GM12878 (cell line): Measurements from ENCODE around the gene CACNA1B. TPM values are rescaled to one million over a fixed set of nuclear protein-coding genes. Genes with fewer than 3 reads are reported as not detected.

Experiments
- ATAC-seq: fragments of 200-7000 bp; cut with Tn5 transposase; 3 replicates; pipeline ENCODE4 v1.9.1; 2020; ENCODE audit warnings: mild to moderate bottlenecking, moderate library complexity
- BruUV-seq: library from RNA; stranded (reverse); fragments of 400-500 nt; replicated peaks from 2 replicates; lab custom pipeline; 2021; lab: Mats Ljungman, UMichigan
- CTCF ChIA-PET: fragments of 300-600 bp; sonication (Branson Sonifier 250); formaldehyde crosslinking; extraction: SDS; loops from one replicate; lab custom pipeline; 2021; ENCODE audit warnings: inconsistent platforms; lab: Yijun Ruan, JAX
- POLR2A ChIA-PET: fragments of 350-600 bp; formaldehyde crosslinking; extraction: SDS; loops from one replicate; lab custom pipeline; 2021; ENCODE audit warnings: inconsistent platforms; lab: Charles Lee
- RAD21 ChIA-PET: fragments of 300-600 bp; sonication (Branson Sonifier 250); formaldehyde crosslinking; loops from one replicate; lab custom pipeline; 2023; ENCODE audit warnings: antibody characterized with exemption; ENCODE audit not compliant: unreplicated experiment; lab: Charles Lee
- SMC1A ChIA-PET: fragments of 300-600 bp; sonication (Branson Sonifier 250); formaldehyde crosslinking; loops from one replicate; lab custom pipeline; 2023; ENCODE audit not compliant: unreplicated experiment, uncharacterized antibody; lab: Charles Lee
- DNase-seq: peaks from one replicate; pipeline ENCODE4 v3.0.0-alpha.2; 2011; ENCODE audit warnings: low read depth, low spot score
- FAIRE-seq: peaks from 3 replicates; lab custom pipeline; 2011; peaks lifted over from hg19 to GRCh38; lab: Jason Lieb, UNC
- H2AFZ ChIP-seq: 2 replicates; pipeline ENCODE4 v1.6.0; 2011; ENCODE audit warnings: low read depth, low read length, control low read depth; ENCODE audit not compliant: control insufficient read depth
- H3K27ac ChIP-seq: 2 replicates; pipeline ENCODE4 v1.5.1; 2011; ENCODE audit warnings: control low read depth; ENCODE audit not compliant: control insufficient read depth, insufficient read depth
- H3K27me3 ChIP-seq, 2 experiments: replicated peaks in 1 of 2; 2 replicates each; pipeline versions ENCODE4 v1.6.0 to v1.6.1; 2011; ENCODE audit warnings: low read length in 1 of 2; ENCODE audit not compliant: control insufficient read depth in 2 of 2, insufficient read depth in 2 of 2
- H3K36me3 ChIP-seq, 2 experiments: 2 replicates each; pipeline ENCODE4 v1.5.1; 2011; ENCODE audit warnings: low read length in 1 of 2; ENCODE audit not compliant: control insufficient read depth in 2 of 2, insufficient read depth in 2 of 2
- H3K4me1 ChIP-seq: 2 replicates; pipeline ENCODE4 v1.6.1; 2011; ENCODE audit warnings: mild to moderate bottlenecking, low read length, moderate library complexity, mixed read lengths; ENCODE audit not compliant: control insufficient read depth, insufficient read depth
- H3K4me2 ChIP-seq: 2 replicates; pipeline ENCODE4 v1.6.0; 2011; ENCODE audit warnings: control low read depth; ENCODE audit not compliant: control insufficient read depth, insufficient read depth
- H3K4me3 ChIP-seq: fragments of 200-600 bp; sonication (generic); 2 replicates; pipeline ENCODE4 v1.5.1; 2016
- H3K79me2 ChIP-seq: 2 replicates; pipeline ENCODE4 v1.6.0; 2011; ENCODE audit warnings: low read length; ENCODE audit not compliant: control insufficient read depth, insufficient read depth
- H3K9ac ChIP-seq: 2 replicates; pipeline ENCODE4 v1.8.0; 2011; ENCODE audit warnings: low read length, control low read depth, mixed read lengths; ENCODE audit not compliant: control insufficient read depth, insufficient read depth
- H3K9me3 ChIP-seq: replicated peaks from 3 replicates; pipeline ENCODE4 v1.5.1; 2011; ENCODE audit warnings: mild to moderate bottlenecking, low read length; ENCODE audit not compliant: control insufficient read depth, insufficient read depth
- H4K20me1 ChIP-seq: 2 replicates; pipeline ENCODE4 v1.6.0; 2011; ENCODE audit not compliant: control insufficient read depth, insufficient read depth
- CBFB ChIP-seq: IDR thresholded peaks from 2 replicates; pipeline ENCODE4 v1.6.1; 2016; ENCODE audit warnings: antibody characterized with exemption, low read depth
- E2F8 ChIP-seq: fragments of 450-650 bp; IDR thresholded peaks from 2 replicates; pipeline ENCODE4 v1.6.1; 2018; ENCODE audit warnings: mild to moderate bottlenecking, low read depth, moderate library complexity; ENCODE audit not compliant: partially characterized antibody
- E4F1 ChIP-seq: fragments of 450-650 bp; IDR thresholded peaks from 2 replicates; pipeline ENCODE4 v1.6.1; 2018; ENCODE audit warnings: borderline replicate concordance, mild to moderate bottlenecking; ENCODE audit not compliant: partially characterized antibody
- EZH2 ChIP-seq: IDR thresholded peaks from 2 replicates; pipeline ENCODE4 v1.6.1; 2012; ENCODE audit warnings: low read depth, mild to moderate bottlenecking, control low read depth, inconsistent platforms, low read length, borderline replicate concordance; ENCODE audit not compliant: control insufficient read depth
- FOXM1 ChIP-seq: IDR thresholded peaks from 2 replicates; pipeline ENCODE4 v1.6.1; 2012; ENCODE audit warnings: low read depth, mild to moderate bottlenecking, inconsistent platforms, low read length, moderate library complexity
- IKZF1 ChIP-seq: fragments of 450-650 bp; conservative IDR thresholded peaks from 2 replicates; pipeline ENCODE4 v1.6.1; 2017; ENCODE audit warnings: antibody characterized with exemption, mild to moderate bottlenecking
- IKZF2 ChIP-seq, 2 experiments: fragments of 450-650 bp; IDR thresholded peaks; 2 replicates each; pipeline ENCODE4 v1.6.1; 2017; ENCODE audit warnings: mild to moderate bottlenecking in 2 of 2, moderate library complexity in 2 of 2
- KAT2A ChIP-seq: conservative IDR thresholded peaks from 2 replicates; pipeline ENCODE4 v1.6.1; 2011; ENCODE audit warnings: low read depth, low read length; ENCODE audit not compliant: control insufficient read depth
- NKRF ChIP-seq: fragments of 450-650 bp; conservative IDR thresholded peaks from 2 replicates; pipeline ENCODE4 v1.6.1; 2017; ENCODE audit warnings: mild to moderate bottlenecking, moderate library complexity
- PAX8 ChIP-seq: fragments of 450-650 bp; IDR thresholded peaks from 2 replicates; pipeline ENCODE4 v1.6.1; 2017; ENCODE audit warnings: mild to moderate bottlenecking, moderate library complexity
- PBX3 ChIP-seq: IDR thresholded peaks from 2 replicates; pipeline ENCODE4 v1.6.1; 2011; ENCODE audit warnings: mild to moderate bottlenecking, low read depth, low read length, moderate library complexity; ENCODE audit not compliant: insufficient replicate concordance
- WRNIP1 ChIP-seq: IDR thresholded peaks from 2 replicates; pipeline ENCODE4 v1.6.1; 2011; ENCODE audit warnings: low read depth, low read length, improper control_type of control experiment, borderline replicate concordance
- ZBTB33 ChIP-seq: fragments of 450-650 bp; IDR thresholded peaks from 2 replicates; pipeline ENCODE4 v1.6.1; 2017; ENCODE audit warnings: mild to moderate bottlenecking
- WGBS: methylation state at CpG from one replicate; pipeline ENCODE4 v1.1.6; 2016; ENCODE audit warnings: low lambda C conversion rate; ENCODE audit not compliant: insufficient replicate concordance, insufficient coverage; ENCODE audit errors: missing lambda C conversion rate; 5-methylcytosine and 5-hydroxymethylcytosine counted together
- in situ Hi-C: fragments of 300-500 bp; cut with MboI; formaldehyde crosslinking; loops from 9 replicates; pipeline ENCODE4 v1.14.3; 2018; ENCODE audit warnings: mixed read lengths
- intact Hi-C: fragments of 100-400 bp; cut with micrococcal nuclease; formaldehyde crosslinking; loops from one replicate; pipeline ENCODE4 v1.14.2; 2022; ENCODE audit not compliant: unreplicated experiment
- polyA plus RNA-seq, 11 experiments: library from polyadenylated mRNA; depleted of rRNA in 4 of 11; unstranded in 6 of 11; stranded (reverse) in 5 of 11; fragments of >200 nt; fragmentation: Nextera tagmentation in 4 of 11; fragmentation: Illumina TruSeq in 1 of 11; extraction: Ambion mirVana in 4 of 11; extraction: Trizol in 1 of 11; gene quantifications; 1 replicate in 1 of 11; 2 replicates in 10 of 11; pipeline versions ENCODE4 v1.2.1 to v1.2.3, GENCODE V29; 2011 to 2016; ENCODE audit warnings: inconsistent platforms in 2 of 11, missing spikeins in 2 of 11, low read depth in 1 of 11
- total RNA-seq, 4 experiments: library from RNA; depleted of rRNA in 3 of 4; stranded (reverse); fragments of >200 nt in 3 of 4; fragmentation: Illumina TruSeq in 1 of 4; extraction: Trizol in 1 of 4; gene quantifications; 2 replicates each; pipeline versions ENCODE4 v1.2.1 to v1.2.3, GENCODE V29; 2013 to 2021

CACNA1B gene
- total and polyA plus RNA-seq, 10 of the 15 experiments (the other 5 are each of a cell fraction or from before 2014, with no cell fraction given), result 0.01 to 0.03 (median 0.01) TPM; not detected in 7

- in situ Hi-C loops (no loop called here), intact Hi-C loops (no loop called here)
- RAD21 ChIA-PET, result no interaction called here
- H4K20me1 ChIP-seq, result no peaks in the 10 kb centered on the region
- H3K4me1 ChIP-seq, result no peaks in the 10 kb centered on the region
- H3K4me3 ChIP-seq, result no peak overlapping the region
- 37% methylated on average over 5 of the region's 5 CpGs for WGBS
- POLR2A ChIA-PET, result no interaction called here
- no peaks in the 10 kb centered on the region for H3K36me3 ChIP-seq
- BruUV-seq, result no TSS peak
- FAIRE-seq, result no peak
- no peak overlapping the region for H2AFZ ChIP-seq
- H3K9me3 ChIP-seq, result no peaks in the 10 kb centered on the region; the same call in 2 of the 3 replicates
- H3K79me2 ChIP-seq, result no peaks in the 10 kb centered on the region
- no peaks in the 10 kb centered on the region; a peak in 2 of 4 replicates for H3K27me3 ChIP-seq
- SMC1A ChIA-PET, result no interaction called here
- no peak for TF ChIP-seq E4F1
- no peak for TF ChIP-seq CBFB
- no peak for TF ChIP-seq PBX3
- TF ChIP-seq EZH2, result no peak
- TF ChIP-seq PAX8, result no peak
- no peak for TF ChIP-seq NKRF
- TF ChIP-seq E2F8, result no peak
- no peak for TF ChIP-seq IKZF1
- no peak for TF ChIP-seq IKZF2 (IDR thresholded peaks at IDR 0.05)
- no peak for TF ChIP-seq WRNIP1
- no peak for TF ChIP-seq ZBTB33
- TF ChIP-seq KAT2A, result no peak
- no peak for TF ChIP-seq FOXM1
- ATAC-seq, result no peak
- no peak overlapping the region for H3K4me2 ChIP-seq
- no peak overlapping the region for H3K27ac ChIP-seq
- DNase-seq, result no peak
- H3K9ac ChIP-seq, result no peak overlapping the region
- CTCF ChIA-PET, result no interaction called here
Observed at GRCh38 chr9:137905740-137906139, 28.2 kb downstream of the CACNA1B start.
